ENCODE measurements around the gene ETS1.

DNA sequence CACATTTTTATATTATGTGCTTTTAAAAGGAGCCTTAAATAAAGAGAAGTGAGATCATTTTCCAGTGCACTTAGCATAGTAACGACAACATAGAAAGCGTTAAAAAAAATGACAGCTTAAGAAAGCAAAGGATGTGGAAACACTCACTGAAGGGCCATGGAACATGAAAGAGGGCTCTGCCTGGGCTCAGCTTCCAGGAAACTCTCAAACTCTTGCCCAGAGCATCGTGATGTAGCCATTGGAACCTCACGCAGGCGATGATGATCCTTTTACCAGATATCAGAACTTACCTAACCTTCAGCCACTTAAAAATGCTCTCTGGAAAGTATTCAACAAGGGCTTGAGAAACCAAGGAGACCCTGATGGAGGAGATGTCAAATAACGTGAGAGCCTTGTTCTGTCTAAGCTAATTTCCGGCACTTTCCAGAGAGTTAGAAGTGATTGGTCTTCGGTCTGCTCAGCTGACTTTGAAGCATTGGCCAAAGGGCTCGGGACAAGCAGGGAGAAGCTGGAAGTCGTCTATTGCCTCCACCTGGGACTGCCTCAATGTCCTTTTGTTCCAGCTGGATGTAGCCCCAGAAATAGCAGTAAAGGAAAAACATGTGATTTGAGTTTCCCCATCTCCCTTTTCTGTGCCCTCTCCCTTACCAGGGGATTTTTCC lies 21.5 kb upstream of the ETS1 start:
- TF ChIP-seq, protein P1, sequence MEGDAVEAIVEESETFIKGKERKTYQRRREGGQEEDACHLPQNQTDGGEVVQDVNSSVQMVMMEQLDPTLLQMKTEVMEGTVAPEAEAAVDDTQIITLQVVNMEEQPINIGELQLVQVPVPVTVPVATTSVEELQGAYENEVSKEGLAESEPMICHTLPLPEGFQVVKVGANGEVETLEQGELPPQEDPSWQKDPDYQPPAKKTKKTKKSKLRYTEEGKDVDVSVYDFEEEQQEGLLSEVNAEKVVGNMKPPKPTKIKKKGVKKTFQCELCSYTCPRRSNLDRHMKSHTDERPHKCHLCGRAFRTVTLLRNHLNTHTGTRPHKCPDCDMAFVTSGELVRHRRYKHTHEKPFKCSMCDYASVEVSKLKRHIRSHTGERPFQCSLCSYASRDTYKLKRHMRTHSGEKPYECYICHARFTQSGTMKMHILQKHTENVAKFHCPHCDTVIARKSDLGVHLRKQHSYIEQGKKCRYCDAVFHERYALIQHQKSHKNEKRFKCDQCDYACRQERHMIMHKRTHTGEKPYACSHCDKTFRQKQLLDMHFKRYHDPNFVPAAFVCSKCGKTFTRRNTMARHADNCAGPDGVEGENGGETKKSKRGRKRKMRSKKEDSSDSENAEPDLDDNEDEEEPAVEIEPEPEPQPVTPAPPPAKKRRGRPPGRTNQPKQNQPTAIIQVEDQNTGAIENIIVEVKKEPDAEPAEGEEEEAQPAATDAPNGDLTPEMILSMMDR (IDR thresholded peaks at IDR 0.05): no peak
- TF ChIP-seq, protein P2, sequence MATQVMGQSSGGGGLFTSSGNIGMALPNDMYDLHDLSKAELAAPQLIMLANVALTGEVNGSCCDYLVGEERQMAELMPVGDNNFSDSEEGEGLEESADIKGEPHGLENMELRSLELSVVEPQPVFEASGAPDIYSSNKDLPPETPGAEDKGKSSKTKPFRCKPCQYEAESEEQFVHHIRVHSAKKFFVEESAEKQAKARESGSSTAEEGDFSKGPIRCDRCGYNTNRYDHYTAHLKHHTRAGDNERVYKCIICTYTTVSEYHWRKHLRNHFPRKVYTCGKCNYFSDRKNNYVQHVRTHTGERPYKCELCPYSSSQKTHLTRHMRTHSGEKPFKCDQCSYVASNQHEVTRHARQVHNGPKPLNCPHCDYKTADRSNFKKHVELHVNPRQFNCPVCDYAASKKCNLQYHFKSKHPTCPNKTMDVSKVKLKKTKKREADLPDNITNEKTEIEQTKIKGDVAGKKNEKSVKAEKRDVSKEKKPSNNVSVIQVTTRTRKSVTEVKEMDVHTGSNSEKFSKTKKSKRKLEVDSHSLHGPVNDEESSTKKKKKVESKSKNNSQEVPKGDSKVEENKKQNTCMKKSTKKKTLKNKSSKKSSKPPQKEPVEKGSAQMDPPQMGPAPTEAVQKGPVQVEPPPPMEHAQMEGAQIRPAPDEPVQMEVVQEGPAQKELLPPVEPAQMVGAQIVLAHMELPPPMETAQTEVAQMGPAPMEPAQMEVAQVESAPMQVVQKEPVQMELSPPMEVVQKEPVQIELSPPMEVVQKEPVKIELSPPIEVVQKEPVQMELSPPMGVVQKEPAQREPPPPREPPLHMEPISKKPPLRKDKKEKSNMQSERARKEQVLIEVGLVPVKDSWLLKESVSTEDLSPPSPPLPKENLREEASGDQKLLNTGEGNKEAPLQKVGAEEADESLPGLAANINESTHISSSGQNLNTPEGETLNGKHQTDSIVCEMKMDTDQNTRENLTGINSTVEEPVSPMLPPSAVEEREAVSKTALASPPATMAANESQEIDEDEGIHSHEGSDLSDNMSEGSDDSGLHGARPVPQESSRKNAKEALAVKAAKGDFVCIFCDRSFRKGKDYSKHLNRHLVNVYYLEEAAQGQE (IDR thresholded peaks at IDR 0.05; ENCODE audit: insufficient read depth in 1 of 2, low read depth in 2 of 2, low read length in 1 of 2): no peak
- no peak for TF ChIP-seq TCF7L2 (IDR thresholded peaks at IDR 0.05; ENCODE audit: low read depth, low read length)
- TF ChIP-seq POLR2AphosphoS5 (IDR thresholded peaks at IDR 0.05; ENCODE audit: low read depth, low read length): no peak
